H1 (cell line): Measurements from ENCODE around the gene MYOG. TPM values are rescaled to one million over a fixed set of nuclear protein-coding genes. Genes with fewer than 3 reads are reported as not detected.

Source experiments
- RXRA ChIP-seq: IDR thresholded peaks from 2 replicates; pipeline ENCODE4 v1.6.1; 2011; ENCODE audit warnings: low read depth, mild to moderate bottlenecking, low read length, moderate library complexity; ENCODE audit not compliant: insufficient read depth
- polyA plus RNA-seq, 7 experiments: library from polyadenylated mRNA; depleted of rRNA in 3 of 7; stranded (reverse) in 5 of 7; unstranded in 2 of 7; fragments of >200 nt in 5 of 7; fragments of 200-250 nt in 2 of 7; gene quantifications; 1 replicate in 5 of 7; 2 replicates in 1 of 7; 4 replicates in 1 of 7; pipeline versions ENCODE4 v1.2.1 to v1.2.3, GENCODE V29; 2011 to 2013; ENCODE audit warnings: missing spikeins in 2 of 7, mixed read lengths in 2 of 7
- total RNA-seq: library from RNA; stranded (reverse); fragmentation: NEBNext Ultra II Directional; extraction: Animal tissue kit (Norgen Biotek cat#: 25700); gene quantifications from 2 replicates; pipeline ENCODE4 v1.2.1, GENCODE V29; 2021

MYOG gene
- total and polyA plus RNA-seq, 2 of the 8 experiments (the other 6 are each of a cell fraction or from before 2014, with no cell fraction given) = not detected

- TF ChIP-seq RXRA = no peak
Observed at GRCh38 chr1:203052601-203053000, 33.2 kb downstream of the MYOG start (continued).
